Lower leg skin (tissue), 3 donors: ENCODE results near the gene WSCD2.

Experiments
- CTCF ChIP-seq, 3 donors: fragments of 450-650 bp; IDR thresholded peaks; one replicate each; pipeline ENCODE4 v1.5.1; 2016; ENCODE audit warnings: antibody characterized with exemption in 3 of 3, mild to moderate bottlenecking in 3 of 3, moderate library complexity in 2 of 3
- POLR2A ChIP-seq, 2 donors: fragments of 450-650 bp; IDR thresholded peaks; one replicate each; pipeline ENCODE4 v1.6.1; 2016 to 2017; ENCODE audit warnings: antibody characterized with exemption in 2 of 2, mild to moderate bottlenecking in 1 of 2, moderate library complexity in 1 of 2

GRCh38 chr12:108240928-108241327 lies 111.8 kb downstream of the WSCD2 start:
- TF ChIP-seq CTCF (IDR thresholded peaks at IDR 0.05) (no peak), POLR2A (IDR thresholded peaks at IDR 0.05) (no peak)
